ENCODE results near the gene LRCOL1. TPM values are rescaled to one million over a fixed set of nuclear protein-coding genes. Genes with fewer than 3 reads are reported as not detected.

The LRCOL1 gene
- total RNA-seq, 1 donor from 2014 or later = not detected

GRCh38 chr12:132653567-132654290 lies 43.3 kb upstream of the LRCOL1 start:
- no peaks in the 10 kb centered on the region for H3K9me3 Mint-ChIP-seq (ENCODE audit: low read depth)
- peaks cover 28% of the 10 kb centered on the region for H3K36me3 Mint-ChIP-seq (ENCODE audit: insufficient read depth)
- H3K27me3 Mint-ChIP-seq = no peaks in the 10 kb centered on the region
- H3K4me3 Mint-ChIP-seq (ENCODE audit: low read depth) = no peak overlapping the region
- no peak for TF ChIP-seq CTCF (IDR thresholded peaks at IDR 0.05; ENCODE audit: unreplicated experiment)
- DNase-seq (ENCODE audit: low spot score, unreplicated experiment) = no peak
- H3K4me1 Mint-ChIP-seq (ENCODE audit: low read depth) = no peaks in the 10 kb centered on the region
- H3K27ac Mint-ChIP-seq = no peak overlapping the region

- no peak overlapping the region for H3K4me3 Mint-ChIP-seq (ENCODE audit: low read depth)
- H3K36me3 Mint-ChIP-seq (ENCODE audit: insufficient read depth) = peaks cover 26% of the 10 kb centered on the region
- no peak for DNase-seq (ENCODE audit: low spot score, unreplicated experiment)
- H3K27ac Mint-ChIP-seq = no peak overlapping the region
- H3K9me3 Mint-ChIP-seq (ENCODE audit: low read depth) = no peaks in the 10 kb centered on the region
- no peaks in the 10 kb centered on the region for H3K27me3 Mint-ChIP-seq
- H3K4me1 Mint-ChIP-seq (ENCODE audit: low read depth) = no peaks in the 10 kb centered on the region
- no peak for TF ChIP-seq CTCF (IDR thresholded peaks at IDR 0.05; ENCODE audit: unreplicated experiment)
These were observed 41.2 kb upstream of the LRCOL1 start for GRCh38 chr12:132651444-132652100.

- no peak overlapping the region for H3K4me3 Mint-ChIP-seq (ENCODE audit: low read depth)
- H3K27ac Mint-ChIP-seq = no peak overlapping the region
- TF ChIP-seq CTCF (IDR thresholded peaks at IDR 0.05; ENCODE audit: unreplicated experiment) = no peak
- no peaks in the 10 kb centered on the region for H3K9me3 Mint-ChIP-seq (ENCODE audit: low read depth)
- no peaks in the 10 kb centered on the region for H3K4me1 Mint-ChIP-seq (ENCODE audit: low read depth)
- H3K36me3 Mint-ChIP-seq (ENCODE audit: insufficient read depth) = peaks cover 25% of the 10 kb centered on the region
- no peak for DNase-seq (ENCODE audit: low spot score, unreplicated experiment)
- H3K27me3 Mint-ChIP-seq = no peaks in the 10 kb centered on the region
These were observed 39.0 kb upstream of the LRCOL1 start for GRCh38 chr12:132649226-132649945.

GRCh38 chr12:132648616-132649225 lies 38.3 kb upstream of the LRCOL1 start:
- Mint-ChIP-seq H3K9me3 (ENCODE audit: low read depth) (no peaks in the 10 kb centered on the region), H3K27me3 (no peaks in the 10 kb centered on the region), H3K4me3 (ENCODE audit: low read depth) (no peak overlapping the region), H3K4me1 (ENCODE audit: low read depth) (no peaks in the 10 kb centered on the region), H3K27ac (no peak overlapping the region), H3K36me3 (ENCODE audit: insufficient read depth) (peaks cover 21% of the 10 kb centered on the region)
- TF ChIP-seq CTCF (IDR thresholded peaks at IDR 0.05; ENCODE audit: unreplicated experiment) = no peak
- DNase-seq (ENCODE audit: low spot score, unreplicated experiment) = no peak

GRCh38 chr12:132647858-132648257 lies 37.5 kb upstream of the LRCOL1 start:
- Mint-ChIP-seq H3K9me3 (ENCODE audit: low read depth) (no peaks in the 10 kb centered on the region), H3K4me1 (ENCODE audit: low read depth) (no peaks in the 10 kb centered on the region), H3K27me3 (no peaks in the 10 kb centered on the region), H3K4me3 (ENCODE audit: low read depth) (no peak overlapping the region), H3K27ac (no peak overlapping the region), H3K36me3 (ENCODE audit: insufficient read depth) (peaks cover 20% of the 10 kb centered on the region)
- DNase-seq (ENCODE audit: low spot score, unreplicated experiment) = no peak
- TF ChIP-seq CTCF (IDR thresholded peaks at IDR 0.05; ENCODE audit: unreplicated experiment) = no peak

Measured in progenitor cell of endocrine pancreas (in vitro differentiated cells).